Neuronal stem cell (in vitro differentiated cells): Measurements from ENCODE around the gene AIF1L.

Source experiments
- DNase-seq: peaks from one replicate; pipeline ENCODE4 v3.0.0-alpha.2; 2013; ENCODE audit warnings: low spot score
- H2AFZ ChIP-seq: one replicate; pipeline ENCODE4 v1.6.1; 2013; ENCODE audit warnings: mild to moderate bottlenecking, low read length, inconsistent platforms
- H2AK5ac ChIP-seq: 2 replicates; pipeline ENCODE4 v1.6.1; 2013; ENCODE audit warnings: low read depth, mild to moderate bottlenecking, inconsistent platforms, low read length, moderate library complexity, mixed read lengths
- H2BK120ac ChIP-seq: 2 replicates; pipeline ENCODE4 v1.6.1; 2013; ENCODE audit warnings: low read depth, mild to moderate bottlenecking, inconsistent platforms, low read length, moderate library complexity, mixed read lengths
- H2BK12ac ChIP-seq: one replicate; pipeline ENCODE4 v1.6.1; 2013; ENCODE audit warnings: low read length, inconsistent platforms
- H2BK15ac ChIP-seq: 2 replicates; pipeline ENCODE4 v1.6.1; 2013; ENCODE audit warnings: mild to moderate bottlenecking, low read length, inconsistent platforms, mixed read lengths
- H2BK5ac ChIP-seq: one replicate; pipeline ENCODE4 v1.6.1; 2013; ENCODE audit warnings: inconsistent platforms, mild to moderate bottlenecking, low read length, moderate library complexity
- H3K14ac ChIP-seq: one replicate; pipeline ENCODE4 v1.6.1; 2013; ENCODE audit warnings: low read length, inconsistent platforms
- H3K18ac ChIP-seq: 2 replicates; pipeline ENCODE4 v1.6.1; 2013; ENCODE audit warnings: low read length, inconsistent platforms
- H3K23ac ChIP-seq: 2 replicates; pipeline ENCODE4 v1.6.1; 2013; ENCODE audit warnings: low read depth, mild to moderate bottlenecking, mixed read lengths, low read length, inconsistent platforms; ENCODE audit not compliant: poor library complexity
- H3K27ac ChIP-seq: replicated peaks from 3 replicates; pipeline ENCODE4 v1.5.1; 2013; ENCODE audit warnings: low read length, inconsistent platforms
- H3K27me3 ChIP-seq, 3 experiments: 2 replicates each; pipeline ENCODE4 v1.6.1; 2013; ENCODE audit warnings: low read length in 3 of 3, mild to moderate bottlenecking in 2 of 3, inconsistent platforms in 1 of 3, low read depth in 1 of 3, mixed read lengths in 1 of 3, moderate library complexity in 1 of 3; ENCODE audit not compliant: control insufficient read depth in 3 of 3, insufficient read depth in 3 of 3
- H3K36me3 ChIP-seq, 2 donors: replicated peaks in 1 of 2; 2 replicates each; pipeline ENCODE4 v1.6.1; 2013; ENCODE audit warnings: low read length in 2 of 2; ENCODE audit not compliant: control insufficient read depth in 2 of 2, insufficient read depth in 2 of 2
- H3K4ac ChIP-seq: 2 replicates; pipeline ENCODE4 v1.6.1; 2013; ENCODE audit warnings: inconsistent platforms, mild to moderate bottlenecking, low read length, moderate library complexity
- H3K4me1 ChIP-seq, 2 donors: 1 replicate in 1 of 2; 2 replicates in 1 of 2; pipeline ENCODE4 v1.6.1; 2013; ENCODE audit warnings: low read length in 2 of 2, low read depth in 1 of 2; ENCODE audit not compliant: control insufficient read depth in 2 of 2, insufficient read depth in 1 of 2
- H3K4me2 ChIP-seq: one replicate; pipeline ENCODE4 v1.6.1; 2013; ENCODE audit warnings: mild to moderate bottlenecking, low read length, inconsistent platforms; ENCODE audit not compliant: insufficient read depth, poor library complexity, severe bottlenecking
- H3K4me3 ChIP-seq, 2 donors: 2 replicates each; pipeline ENCODE4 v1.5.1; 2013; ENCODE audit warnings: low read length in 2 of 2, mild to moderate bottlenecking in 2 of 2, inconsistent platforms in 1 of 2, moderate library complexity in 1 of 2
- H3K79me1 ChIP-seq: one replicate; pipeline ENCODE4 v1.6.1; 2013; ENCODE audit warnings: low read depth, mild to moderate bottlenecking, inconsistent platforms, low read length, moderate library complexity
- H3K9ac ChIP-seq: one replicate; pipeline ENCODE4 v1.6.1; 2013; ENCODE audit warnings: mild to moderate bottlenecking, low read depth, low read length, inconsistent platforms; ENCODE audit not compliant: poor library complexity
- H3K9me3 ChIP-seq, 2 donors: replicated peaks in 1 of 2; 2 replicates each; pipeline versions ENCODE3 to v1.6.1; 2013; ENCODE audit warnings: low read length in 2 of 2, mild to moderate bottlenecking in 2 of 2, inconsistent platforms in 1 of 2, low read depth in 1 of 2, mixed read lengths in 1 of 2, moderate library complexity in 1 of 2; ENCODE audit not compliant: control insufficient read depth in 2 of 2, insufficient read depth in 1 of 2
- H4K8ac ChIP-seq: one replicate; pipeline ENCODE4 v1.6.1; 2013; ENCODE audit warnings: low read depth, mild to moderate bottlenecking, inconsistent platforms, low read length, moderate library complexity
- H4K91ac ChIP-seq: one replicate; pipeline ENCODE4 v1.6.1; 2013; ENCODE audit warnings: low read length, low read depth, mild to moderate bottlenecking, inconsistent platforms; ENCODE audit not compliant: poor library complexity
- WGBS, 2 donors: extraction: QIAGEN DNeasy Blood & Tissue Kit; methylation state at CpG; one replicate each; pipeline ENCODE4 v1.1.7; 2013; ENCODE audit warnings: missing lambda C conversion rate in 2 of 2, mixed read lengths in 1 of 2; ENCODE audit not compliant: insufficient read length in 2 of 2, insufficient replicate concordance in 1 of 2; ENCODE audit errors: extremely low coverage in 2 of 2; 5-methylcytosine and 5-hydroxymethylcytosine counted together

AIF1L gene

DNA sequence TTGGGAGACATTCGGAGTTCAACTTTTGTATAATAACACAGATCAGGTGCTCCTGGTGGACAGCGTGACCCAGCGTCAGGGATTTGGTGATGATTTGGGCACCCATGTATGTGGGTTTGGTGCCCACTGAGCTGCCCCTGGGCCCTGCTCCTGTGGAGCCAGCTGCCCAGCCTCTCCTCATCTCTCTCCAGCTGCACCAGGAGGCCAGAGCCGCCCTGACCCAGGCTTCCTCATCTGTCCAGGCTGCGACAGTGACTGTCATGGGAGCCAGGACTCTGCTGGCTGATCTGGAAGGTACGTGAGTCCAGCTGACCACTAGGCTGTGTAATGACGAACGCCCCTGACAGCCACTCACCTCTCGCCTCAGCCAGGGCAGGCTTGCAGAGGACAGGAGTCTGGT lies 14.5 kb upstream of the AIF1L start:
- H2BK12ac ChIP-seq, result no peak overlapping the region
- no peak overlapping the region for H3K4ac ChIP-seq
- H3K9ac ChIP-seq, result no peak overlapping the region
- H3K36me3 ChIP-seq, result no peaks in the 10 kb centered on the region
- no CpG with 5 or more reads among the region's 9 CpGs for WGBS, 2 donors
- no peaks in the 10 kb centered on the region for H3K9me3 ChIP-seq
- no peak overlapping the region for H2AK5ac ChIP-seq
- no peak overlapping the region for H3K4me2 ChIP-seq
- peaks cover 0 to 3% of the 10 kb centered on the region in 2 donors for H3K4me1 ChIP-seq
- peak overlapping the region; percentile 78 for H2BK5ac ChIP-seq
- H3K27ac ChIP-seq, result no peak overlapping the region
- H3K23ac ChIP-seq, result peak overlapping the region; percentile 87
- H2AFZ ChIP-seq, result no peak overlapping the region
- H3K18ac ChIP-seq, result peak overlapping the region; percentile 60
- H2BK15ac ChIP-seq, result no peak overlapping the region
- no peak for DNase-seq
- H4K91ac ChIP-seq, result no peak overlapping the region
- no peak overlapping the region for H3K4me3 ChIP-seq
- peak overlapping the region; percentile 24 for H4K8ac ChIP-seq
- no peak overlapping the region for H3K14ac ChIP-seq
- H3K79me1 ChIP-seq, result no peaks in the 10 kb centered on the region
- no peak overlapping the region for H2BK120ac ChIP-seq
- peaks cover 0 to 16% (median 0%) of the 10 kb centered on the region in 3 experiments for H3K27me3 ChIP-seq

DNA sequence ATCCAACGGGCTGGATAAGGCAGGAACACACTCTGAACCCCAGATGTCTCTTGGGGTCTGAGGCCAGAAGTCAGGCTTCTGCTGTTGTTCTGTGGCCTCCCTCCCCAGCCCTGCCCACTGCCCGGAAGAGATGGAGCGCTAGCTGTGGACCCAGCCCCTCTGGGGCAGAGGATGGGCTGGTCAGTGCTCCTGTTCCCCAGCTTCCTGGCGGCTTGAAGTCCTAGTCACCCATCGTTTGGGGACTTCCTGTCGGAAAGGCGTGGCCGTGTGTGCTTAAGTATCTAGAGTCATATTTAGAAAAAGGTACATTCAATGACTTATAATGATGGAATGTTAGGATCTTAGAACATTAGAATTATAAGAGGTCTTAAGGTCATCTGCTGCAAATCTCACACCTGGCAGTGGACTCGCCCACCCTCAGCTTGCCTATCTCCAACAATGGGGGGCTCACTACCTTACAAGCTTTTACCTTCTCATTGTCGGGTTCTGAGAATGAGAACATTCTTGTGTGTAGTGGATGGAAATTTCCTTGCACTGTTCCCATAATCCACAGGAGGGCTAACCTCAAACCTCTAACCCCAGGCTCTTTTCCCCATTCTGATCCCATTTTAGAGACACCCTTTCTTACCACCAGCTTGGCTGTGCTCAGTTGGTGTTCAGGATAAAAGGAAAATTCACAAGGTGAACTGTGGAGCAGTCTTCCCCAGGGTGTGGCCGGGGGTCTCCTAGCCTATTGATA lies 13.4 kb upstream of the AIF1L start:
- Histone ChIP-seq H2AK5ac (no peak overlapping the region), H2BK5ac (no peak overlapping the region), H3K4ac (no peak overlapping the region), H2BK120ac (no peak overlapping the region), H3K27ac (no peak overlapping the region), H3K4me2 (no peak overlapping the region), H2BK12ac (no peak overlapping the region), H3K79me1 (no peaks in the 10 kb centered on the region), H3K9ac (no peak overlapping the region), H3K27me3 (peaks cover 0 to 23% (median 0%) of the 10 kb centered on the region in 3 experiments), H3K18ac (no peak overlapping the region), H4K91ac (no peak overlapping the region), H4K8ac (no peak overlapping the region), H3K23ac (no peak overlapping the region), H3K14ac (no peak overlapping the region), H3K36me3 (no peaks in the 10 kb centered on the region), H2BK15ac (no peak overlapping the region), H3K9me3 (no peaks in the 10 kb centered on the region), H3K4me3 (no peak overlapping the region), H3K4me1 (peaks cover 0 to 3% of the 10 kb centered on the region in 2 donors), H2AFZ (no peak overlapping the region)
- WGBS, 2 donors, result no CpG with 5 or more reads among the region's 11 CpGs
- DNase-seq, result no peak

DNA sequence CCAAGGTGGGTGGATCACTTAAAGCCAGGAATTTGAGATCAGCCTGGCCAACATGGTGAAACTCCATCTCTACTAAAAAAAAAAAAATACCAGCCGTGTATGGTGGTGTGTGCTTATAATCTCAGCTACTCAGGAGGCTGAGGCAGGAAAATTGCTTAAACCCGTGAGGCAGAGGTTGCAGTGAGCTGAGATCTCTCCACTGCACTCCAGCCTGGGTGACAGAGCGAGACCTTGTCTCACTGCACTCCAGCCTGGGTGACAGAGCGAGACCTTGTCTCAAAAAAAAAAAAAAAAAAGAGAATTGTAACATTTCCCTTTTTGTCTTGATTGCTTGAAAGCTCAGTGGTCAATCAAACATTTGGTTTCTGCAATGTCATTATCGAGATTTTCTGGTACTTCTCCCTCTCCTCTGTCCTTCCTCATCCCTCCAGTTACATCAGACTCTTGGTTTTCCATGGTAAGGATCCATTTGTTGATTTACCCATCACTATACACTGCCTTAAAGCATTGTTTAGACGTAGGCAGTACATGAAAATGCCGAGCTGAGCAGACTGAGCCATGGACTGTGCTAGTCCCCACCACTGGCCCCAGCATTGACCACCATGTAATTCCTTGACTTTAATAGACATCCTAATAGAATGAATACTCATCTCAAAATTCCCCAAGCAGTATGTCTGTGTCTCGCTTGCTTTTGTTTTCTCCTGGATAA lies 11.5 kb upstream of the AIF1L start:
- Histone ChIP-seq H3K4me1 (peaks cover 0 to 2% of the 10 kb centered on the region in 2 donors), H4K91ac (no peak overlapping the region), H3K14ac (peak overlapping the region; percentile 41), H3K27me3 (peaks cover 0 to 28% (median 0%) of the 10 kb centered on the region in 3 experiments), H2AK5ac (peak overlapping the region; percentile 88), H3K79me1 (no peaks in the 10 kb centered on the region), H4K8ac (no peak overlapping the region), H3K4me2 (no peak overlapping the region), H3K9ac (no peak overlapping the region), H3K4ac (no peak overlapping the region), H2AFZ (peak overlapping the region; percentile 18), H2BK12ac (no peak overlapping the region), H2BK120ac (no peak overlapping the region), H2BK5ac (no peak overlapping the region), H3K23ac (peak overlapping the region; percentile 98), H3K27ac (no peak overlapping the region), H3K9me3 (no peaks in the 10 kb centered on the region), H3K4me3 (no peak overlapping the region), H2BK15ac (no peak overlapping the region), H3K18ac (peak overlapping the region; percentile 50), H3K36me3 (no peaks in the 10 kb centered on the region)
- no peak for DNase-seq
- WGBS, 2 donors, result no CpG with 5 or more reads among the region's 8 CpGs
